Bronchial epithelial cell (primary cell): ENCODE measurements around the gene ANKFN1. TPM values are rescaled to one million over a fixed set of nuclear protein-coding genes. Genes with fewer than 3 reads are reported as not detected.

ENCODE experiments used
- DNase-seq: peaks from one replicate; pipeline ENCODE4 v3.0.0-alpha.2; 2010; ENCODE audit warnings: low read depth
- FAIRE-seq: peaks from 2 replicates; lab custom pipeline; 2011; peaks lifted over from hg19 to GRCh38; lab: Jason Lieb, UNC
- H3K27me3 ChIP-seq: 2 replicates; pipeline ENCODE4 v1.5.1; 2011; ENCODE audit warnings: low read length; ENCODE audit not compliant: control insufficient read depth, insufficient read depth
- H3K36me3 ChIP-seq: 2 replicates; pipeline ENCODE4 v1.5.1; 2011; ENCODE audit warnings: low read length; ENCODE audit not compliant: control insufficient read depth, insufficient read depth
- H3K4me3 ChIP-seq: 2 replicates; pipeline ENCODE4 v1.5.1; 2011; ENCODE audit warnings: mild to moderate bottlenecking, low read depth, low read length, control low read depth
- total RNA-seq: library from RNA; depleted of rRNA; stranded (reverse); fragments of >200 nt; gene quantifications from 2 replicates; pipeline ENCODE4 v1.2.1, GENCODE V29; 2014
- TF ChIP-seq, protein P1 (sequence below): IDR thresholded peaks from 2 replicates; pipeline ENCODE4 v1.5.1; 2011; ENCODE audit warnings: mild to moderate bottlenecking, moderate library complexity, low read length, control low read depth, inconsistent platforms; ENCODE audit not compliant: insufficient read depth, severe bottlenecking

Gene ANKFN1
- total RNA-seq, 1 donor from 2014 or later: under 0.01 TPM

DNA sequence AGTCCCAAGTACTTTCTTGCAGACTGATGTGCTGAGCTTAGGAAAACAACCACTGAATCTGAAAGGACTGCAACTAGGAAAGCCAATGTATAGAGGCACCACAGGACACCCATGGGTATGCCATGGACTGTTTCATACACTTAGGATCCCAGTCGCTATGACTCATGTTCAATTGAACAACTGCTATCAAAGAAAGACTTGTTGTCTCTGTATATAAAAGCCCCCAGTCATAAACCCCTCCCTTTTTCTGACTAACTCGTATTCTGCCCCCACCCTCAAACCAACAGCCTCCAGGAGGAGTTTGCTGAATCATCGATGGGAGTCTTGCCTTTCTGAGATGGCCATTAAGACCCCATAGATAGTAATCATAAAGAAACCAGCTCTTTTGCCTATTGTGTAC, 205.4 kb downstream of the ANKFN1 start:
- no peaks in the 10 kb centered on the region for H3K27me3 ChIP-seq
- H3K36me3 ChIP-seq: no peaks in the 10 kb centered on the region
- peak; percentile 59 for DNase-seq
- H3K4me3 ChIP-seq: no peak overlapping the region
- TF ChIP-seq, protein P1, sequence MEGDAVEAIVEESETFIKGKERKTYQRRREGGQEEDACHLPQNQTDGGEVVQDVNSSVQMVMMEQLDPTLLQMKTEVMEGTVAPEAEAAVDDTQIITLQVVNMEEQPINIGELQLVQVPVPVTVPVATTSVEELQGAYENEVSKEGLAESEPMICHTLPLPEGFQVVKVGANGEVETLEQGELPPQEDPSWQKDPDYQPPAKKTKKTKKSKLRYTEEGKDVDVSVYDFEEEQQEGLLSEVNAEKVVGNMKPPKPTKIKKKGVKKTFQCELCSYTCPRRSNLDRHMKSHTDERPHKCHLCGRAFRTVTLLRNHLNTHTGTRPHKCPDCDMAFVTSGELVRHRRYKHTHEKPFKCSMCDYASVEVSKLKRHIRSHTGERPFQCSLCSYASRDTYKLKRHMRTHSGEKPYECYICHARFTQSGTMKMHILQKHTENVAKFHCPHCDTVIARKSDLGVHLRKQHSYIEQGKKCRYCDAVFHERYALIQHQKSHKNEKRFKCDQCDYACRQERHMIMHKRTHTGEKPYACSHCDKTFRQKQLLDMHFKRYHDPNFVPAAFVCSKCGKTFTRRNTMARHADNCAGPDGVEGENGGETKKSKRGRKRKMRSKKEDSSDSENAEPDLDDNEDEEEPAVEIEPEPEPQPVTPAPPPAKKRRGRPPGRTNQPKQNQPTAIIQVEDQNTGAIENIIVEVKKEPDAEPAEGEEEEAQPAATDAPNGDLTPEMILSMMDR: no peak
- FAIRE-seq: no peak

DNA sequence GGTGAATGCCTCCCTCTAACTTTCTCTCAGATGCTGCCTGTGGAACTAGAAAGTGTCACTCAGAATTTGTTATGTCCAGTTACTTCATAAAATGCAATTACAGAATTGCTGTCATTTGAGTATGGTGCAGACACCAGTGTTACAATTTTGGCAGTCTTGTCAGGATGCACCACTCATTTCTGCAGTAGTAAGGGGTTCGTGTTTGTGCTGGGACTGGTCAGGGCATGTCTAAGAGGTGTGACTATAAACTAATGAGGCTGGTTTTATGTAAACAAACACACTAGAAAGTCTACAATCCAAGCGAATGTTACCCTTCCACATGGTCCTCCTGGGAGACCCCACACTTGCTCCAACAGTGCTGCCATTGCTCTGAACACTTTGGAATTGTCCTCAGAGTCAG, 206.2 kb downstream of the ANKFN1 start:
- Histone ChIP-seq H3K4me3 (no peak overlapping the region), H3K36me3 (no peaks in the 10 kb centered on the region), H3K27me3 (no peaks in the 10 kb centered on the region)
- TF ChIP-seq, protein P1: no peak
- peak; percentile 13 for FAIRE-seq
- DNase-seq: peak; percentile 54

DNA sequence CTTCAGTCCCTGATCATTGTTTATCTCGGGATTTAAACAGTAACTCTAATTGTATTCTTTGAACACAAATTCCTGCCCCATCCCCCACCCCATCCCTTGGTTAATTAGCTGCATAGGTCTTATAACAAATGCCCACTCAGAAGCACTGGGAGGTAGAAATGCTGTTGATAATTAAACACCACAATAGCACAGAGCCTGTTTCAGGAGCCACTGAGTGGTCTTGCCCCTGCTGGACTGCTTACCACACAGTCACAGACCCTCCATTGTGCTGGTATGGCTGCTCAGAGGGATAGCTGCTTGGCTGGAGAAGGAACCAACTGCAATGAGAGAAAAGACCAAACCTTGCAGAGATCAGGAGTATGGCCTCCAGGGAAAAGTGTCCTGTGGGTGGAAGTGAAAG, 214.1 kb downstream of the ANKFN1 start:
- TF ChIP-seq, protein P1: no peak
- no peak overlapping the region for H3K4me3 ChIP-seq
- no peaks in the 10 kb centered on the region for H3K36me3 ChIP-seq
- DNase-seq: no peak
- no peaks in the 10 kb centered on the region for H3K27me3 ChIP-seq
- no peak for FAIRE-seq

DNA sequence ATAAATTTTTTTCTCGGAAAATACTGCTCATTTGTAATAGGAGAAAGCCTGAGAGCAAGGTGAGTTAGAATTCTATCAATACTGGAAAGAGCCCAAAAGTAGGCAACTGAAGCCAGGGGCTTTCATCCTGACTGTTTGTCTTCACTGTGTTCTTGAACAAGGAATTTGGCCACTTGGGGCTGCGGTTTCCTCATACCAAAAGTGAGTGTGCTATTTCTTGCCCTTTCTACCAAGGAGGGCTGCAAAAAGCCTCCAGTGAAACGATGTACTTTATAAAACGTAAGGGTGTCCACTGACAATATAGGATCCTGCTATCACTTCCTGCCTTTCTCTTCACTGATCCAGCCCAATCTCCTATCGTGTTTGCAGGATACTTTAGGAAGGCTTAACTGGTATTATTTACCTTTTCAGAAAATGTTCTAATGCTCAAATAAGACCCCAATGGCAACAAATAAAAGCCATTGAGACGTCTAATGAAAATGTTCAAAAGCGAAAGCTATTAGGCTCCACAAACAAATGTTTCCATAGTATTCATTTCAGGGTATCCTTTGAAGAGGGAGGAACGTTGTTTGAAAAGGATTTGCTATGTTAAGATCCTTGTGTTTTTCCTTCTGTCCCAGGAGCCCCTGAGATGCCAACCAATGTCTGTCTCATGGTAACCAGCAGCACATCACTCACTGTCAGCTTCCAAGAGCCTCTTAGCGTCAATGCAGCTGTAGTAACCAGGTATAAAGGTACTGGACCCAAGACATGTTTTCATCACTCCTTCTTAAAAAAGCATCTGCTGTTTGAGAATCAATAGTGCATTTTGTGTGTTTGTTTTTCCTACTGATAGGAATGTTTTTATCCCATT, 220.9 kb downstream of the ANKFN1 start:
- no peaks in the 10 kb centered on the region for H3K27me3 ChIP-seq
- DNase-seq: no peak
- no peak overlapping the region for H3K4me3 ChIP-seq
- H3K36me3 ChIP-seq: no peaks in the 10 kb centered on the region
- FAIRE-seq: peak; percentile 18
- TF ChIP-seq, protein P1: no peak

DNA sequence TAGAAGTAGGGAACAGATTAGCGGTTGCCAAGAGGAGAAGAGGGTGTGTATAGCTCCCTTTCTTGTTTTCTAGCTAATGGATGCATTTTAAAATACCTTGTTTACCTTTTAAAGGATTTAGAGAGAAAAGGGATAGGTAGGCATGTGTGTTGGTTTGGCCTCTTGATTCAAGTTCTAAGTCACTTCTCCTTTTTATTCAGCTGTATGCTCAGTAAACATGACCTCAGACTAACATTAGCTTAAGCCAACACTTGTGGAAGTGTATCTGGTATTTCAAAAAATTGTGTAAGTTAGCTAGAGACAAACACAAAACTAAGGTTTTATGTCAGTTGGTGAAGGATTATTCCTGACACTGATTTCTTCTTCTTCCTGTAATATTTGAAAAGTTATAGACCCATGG, 236.1 kb downstream of the ANKFN1 start:
- no peaks in the 10 kb centered on the region for H3K27me3 ChIP-seq
- FAIRE-seq (no peak), DNase-seq (no peak)
- TF ChIP-seq, protein P1: no peak
- H3K36me3 ChIP-seq: no peaks in the 10 kb centered on the region
- H3K4me3 ChIP-seq: no peak overlapping the region

DNA sequence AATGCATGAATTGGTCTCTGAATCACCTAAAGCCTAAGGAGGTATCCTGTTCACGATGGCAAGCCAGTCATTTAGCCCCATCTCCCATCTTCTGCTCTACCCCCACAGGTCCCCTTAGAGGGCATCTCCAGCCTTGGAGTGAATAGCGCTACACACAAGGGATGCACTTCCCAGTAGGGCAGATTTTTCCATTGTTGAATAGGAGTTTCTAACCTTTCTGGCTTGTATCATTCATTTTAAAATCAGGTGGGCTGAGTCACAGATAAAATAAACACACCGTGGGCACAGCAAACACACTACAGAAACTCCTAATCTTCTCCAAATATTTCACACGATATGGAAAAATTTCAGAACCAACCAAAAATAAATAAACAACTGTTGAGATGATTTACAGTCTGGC, 239.0 kb downstream of the ANKFN1 start:
- FAIRE-seq: no peak

More for the DNA sequence above, 239.0 kb downstream of the ANKFN1 start:
- Histone ChIP-seq H3K4me3 (no peak overlapping the region), H3K27me3 (no peaks in the 10 kb centered on the region), H3K36me3 (no peaks in the 10 kb centered on the region)
- TF ChIP-seq, protein P1: no peak
- no peak for DNase-seq
